ENCODE results near the gene NKX6-2.
"Not testable (repeated sequence)": the region's sequence is repeated elsewhere in the genome, so short reads cannot be mapped to it uniquely, and the experiment has no call there.

NKX6-2 gene

GRCh38 chr10:132752378-132752777, 33.6 kb downstream of the NKX6-2 start:
- DNase-seq: no peak

- no peak for DNase-seq
These were observed 35.0 kb downstream of the NKX6-2 start for GRCh38 chr10:132750936-132751335.

GRCh38 chr10:132749371-132749795, 36.6 kb downstream of the NKX6-2 start:
- no peak for DNase-seq

GRCh38 chr10:132748545-132749370, 37.2 kb downstream of the NKX6-2 start:
- no peak for DNase-seq

GRCh38 chr10:132748135-132748534, 37.8 kb downstream of the NKX6-2 start:
- no peak for DNase-seq

- DNase-seq: no peak
These were observed 38.9 kb downstream of the NKX6-2 start for GRCh38 chr10:132746801-132747625.

GRCh38 chr10:132746386-132746785, 39.6 kb downstream of the NKX6-2 start:
- DNase-seq: no peak

GRCh38 chr10:132745971-132746370, 40.0 kb downstream of the NKX6-2 start:
- no peak for DNase-seq

GRCh38 chr10:132745511-132745910, 40.4 kb downstream of the NKX6-2 start:
- DNase-seq: no peak

- no peak for DNase-seq
These were observed 41.1 kb downstream of the NKX6-2 start for GRCh38 chr10:132744839-132745238.

- DNase-seq: no peak
These were observed 41.9 kb downstream of the NKX6-2 start for GRCh38 chr10:132743925-132744490.

GRCh38 chr10:132743196-132743924, 42.6 kb downstream of the NKX6-2 start:
- not testable (repeated sequence) for DNase-seq

GRCh38 chr10:132742837-132743194, 43.1 kb downstream of the NKX6-2 start:
- no peak for DNase-seq

- no peak for DNase-seq
These were observed 43.6 kb downstream of the NKX6-2 start for GRCh38 chr10:132742167-132742836.

GRCh38 chr10:132740588-132740987, 45.4 kb downstream of the NKX6-2 start:
- DNase-seq: no peak

- DNase-seq: no peak
These were observed 46.7 kb downstream of the NKX6-2 start for GRCh38 chr10:132739225-132739613.

- DNase-seq: no peak
These were observed 47.3 kb downstream of the NKX6-2 start for GRCh38 chr10:132738454-132739224.

GRCh38 chr10:132737390-132738048, 48.4 kb downstream of the NKX6-2 start:
- no peak for DNase-seq

GRCh38 chr10:132735923-132736391, 50.0 kb downstream of the NKX6-2 start:
- no peak for DNase-seq

GRCh38 chr10:132735341-132735775, 50.6 kb downstream of the NKX6-2 start:
- no peak for DNase-seq

GRCh38 chr10:132733926-132734325, 52.0 kb downstream of the NKX6-2 start:
- no peak for DNase-seq
